ENCODE measurements around the gene DNAJC24.

GRCh38 chr11:31387379-31387778, 17.7 kb downstream of the DNAJC24 start:
- TF ChIP-seq CTCF (IDR thresholded peaks at IDR 0.05) (no peak), POLR2A (IDR thresholded peaks at IDR 0.05) (no peak)

All from upper lobe of left lung (tissue), 4 donors.